K562 (cell line): ENCODE measurements around the gene C2orf81. TPM values are rescaled to one million over a fixed set of nuclear protein-coding genes. Genes with fewer than 3 reads are reported as not detected.

Source experiments
- BCLAF1 ChIP-seq, 2 experiments: fragments of 450-650 bp in 1 of 2; IDR thresholded peaks; 2 replicates each; pipeline ENCODE4 v1.6.1; 2011 to 2017; ENCODE audit warnings: low read depth in 2 of 2, antibody characterized with exemption in 1 of 2, borderline replicate concordance in 1 of 2, low read length in 1 of 2, mild to moderate bottlenecking in 1 of 2, mixed read lengths in 1 of 2; ENCODE audit not compliant: control insufficient read depth in 1 of 2
- CBX8 ChIP-seq: fragments of 200-600 bp; sonication (generic); IDR thresholded peaks from 2 replicates; pipeline ENCODE4 v1.6.1; 2012; ENCODE audit warnings: borderline replicate concordance, mixed run types, low read depth, mild to moderate bottlenecking, moderate library complexity, mixed read lengths, low read length, control low read depth, inconsistent platforms; ENCODE audit not compliant: poor library complexity, severe bottlenecking; ENCODE audit errors: extremely low read depth
- DMBX1 ChIP-seq: fragments of 250-450 bp; sonication (Bioruptor Pico); IDR thresholded peaks from 2 replicates; pipeline ENCODE4 v1.8.0; 2022; ENCODE audit warnings: inconsistent platforms, mild to moderate bottlenecking, moderate library complexity, borderline replicate concordance
- HDAC2 ChIP-seq: fragments of 450-650 bp; IDR thresholded peaks from 2 replicates; pipeline ENCODE4 v1.6.1; 2016; ENCODE audit warnings: mild to moderate bottlenecking
- HIVEP1 ChIP-seq: fragments of 250-450 bp; sonication (Bioruptor Pico); IDR thresholded peaks from 2 replicates; pipeline ENCODE4 v1.4.0; 2020; ENCODE audit warnings: mild to moderate bottlenecking
- HMGN3 ChIP-seq: IDR thresholded peaks from 2 replicates; pipeline ENCODE4 v1.6.1; 2011; ENCODE audit warnings: borderline replicate concordance, low read depth, mild to moderate bottlenecking, mixed read lengths, low read length; ENCODE audit not compliant: insufficient read length; ENCODE audit errors: extremely low read depth
- HNRNPL ChIP-seq: fragments of 200-400 bp; formaldehyde crosslinking; IDR thresholded peaks from 2 replicates; pipeline ENCODE4 v1.6.1; 2017; ENCODE audit warnings: low read depth, mild to moderate bottlenecking, low read length
- PPARD ChIP-seq: fragments of 250-450 bp; sonication (Bioruptor Pico); IDR thresholded peaks from 2 replicates; pipeline ENCODE4 v1.8.0; 2022; ENCODE audit warnings: inconsistent platforms, mild to moderate bottlenecking, moderate library complexity
- SNAPC5 ChIP-seq: fragments of 250-450 bp; sonication (Bioruptor Pico); IDR thresholded peaks from 2 replicates; pipeline ENCODE4 v1.8.0; 2021; ENCODE audit warnings: moderate library complexity, mild to moderate bottlenecking, inconsistent platforms
- THRAP3 ChIP-seq: fragments of 450-650 bp; IDR thresholded peaks from 2 replicates; pipeline ENCODE4 v1.6.1; 2016; ENCODE audit warnings: mild to moderate bottlenecking, inconsistent platforms, borderline replicate concordance
- ZC3H11A ChIP-seq: IDR thresholded peaks from 2 replicates; pipeline ENCODE4 v1.6.1; 2012; ENCODE audit warnings: low read depth, low read length, improper control_type of control experiment
- ZKSCAN3 ChIP-seq: fragments of 250-450 bp; sonication (Bioruptor Pico); IDR thresholded peaks from 2 replicates; pipeline ENCODE4 v1.4.0; 2020
- ZNF175 ChIP-seq: fragments of 200-800 bp; sonication (Bioruptor generic); IDR thresholded peaks from 2 replicates; pipeline ENCODE4 v1.6.1; 2016; ENCODE audit warnings: low read depth, mild to moderate bottlenecking, missing genetic modification characterization, missing compliant biosample characterization
- ZNF41 ChIP-seq: fragments of 250-450 bp; sonication (Bioruptor Pico); conservative IDR thresholded peaks from 2 replicates; pipeline ENCODE4 v1.4.0; 2020; ENCODE audit warnings: mild to moderate bottlenecking
- ZNF507 ChIP-seq: conservative IDR thresholded peaks from 2 replicates; pipeline ENCODE4 v1.6.1; 2017; ENCODE audit warnings: missing genetic modification characterization, missing compliant biosample characterization
- ZNF79 ChIP-seq: fragments of 250-450 bp; sonication (Bioruptor Pico); IDR thresholded peaks from 2 replicates; pipeline ENCODE4 v1.4.0; 2020; ENCODE audit warnings: low read depth, mild to moderate bottlenecking, moderate library complexity
- polyA plus RNA-seq, 8 experiments: library from polyadenylated mRNA; depleted of rRNA in 4 of 8; stranded (reverse) in 5 of 8; unstranded in 3 of 8; fragments of >200 nt; fragmentation: Nextera tagmentation in 2 of 8; fragmentation: Illumina TruSeq in 1 of 8; extraction: Ambion mirVana in 2 of 8; extraction: Trizol in 1 of 8; gene quantifications; 2 replicates each; pipeline versions ENCODE4 v1.2.1 to v1.2.3, GENCODE V29; 2011 to 2014; ENCODE audit warnings: inconsistent platforms in 1 of 8, missing spikeins in 1 of 8
- total RNA-seq, 7 experiments: library from RNA; depleted of rRNA in 6 of 7; stranded (reverse); fragments of >200 nt in 6 of 7; fragmentation: Illumina TruSeq in 2 of 7; extraction: Trizol in 2 of 7; gene quantifications; 2 replicates each; pipeline versions ENCODE4 v1.2.1 to v1.2.3, GENCODE V29; 2011 to 2021; ENCODE audit warnings: low replicate concordance in 1 of 7
- TF ChIP-seq, protein P1 (sequence below): sonication (generic); formaldehyde crosslinking; IDR thresholded peaks from 2 replicates; pipeline ENCODE4 v1.8.0; 2023; ENCODE audit warnings: missing genetic modification reagents, mild to moderate bottlenecking, borderline replicate concordance

The C2orf81 gene
- total and polyA plus RNA-seq, 9 of the 15 experiments (the other 6 are each of a cell fraction or from before 2014, with no cell fraction given) = 0.06 TPM; not detected in 8

- TF ChIP-seq, protein P1, sequence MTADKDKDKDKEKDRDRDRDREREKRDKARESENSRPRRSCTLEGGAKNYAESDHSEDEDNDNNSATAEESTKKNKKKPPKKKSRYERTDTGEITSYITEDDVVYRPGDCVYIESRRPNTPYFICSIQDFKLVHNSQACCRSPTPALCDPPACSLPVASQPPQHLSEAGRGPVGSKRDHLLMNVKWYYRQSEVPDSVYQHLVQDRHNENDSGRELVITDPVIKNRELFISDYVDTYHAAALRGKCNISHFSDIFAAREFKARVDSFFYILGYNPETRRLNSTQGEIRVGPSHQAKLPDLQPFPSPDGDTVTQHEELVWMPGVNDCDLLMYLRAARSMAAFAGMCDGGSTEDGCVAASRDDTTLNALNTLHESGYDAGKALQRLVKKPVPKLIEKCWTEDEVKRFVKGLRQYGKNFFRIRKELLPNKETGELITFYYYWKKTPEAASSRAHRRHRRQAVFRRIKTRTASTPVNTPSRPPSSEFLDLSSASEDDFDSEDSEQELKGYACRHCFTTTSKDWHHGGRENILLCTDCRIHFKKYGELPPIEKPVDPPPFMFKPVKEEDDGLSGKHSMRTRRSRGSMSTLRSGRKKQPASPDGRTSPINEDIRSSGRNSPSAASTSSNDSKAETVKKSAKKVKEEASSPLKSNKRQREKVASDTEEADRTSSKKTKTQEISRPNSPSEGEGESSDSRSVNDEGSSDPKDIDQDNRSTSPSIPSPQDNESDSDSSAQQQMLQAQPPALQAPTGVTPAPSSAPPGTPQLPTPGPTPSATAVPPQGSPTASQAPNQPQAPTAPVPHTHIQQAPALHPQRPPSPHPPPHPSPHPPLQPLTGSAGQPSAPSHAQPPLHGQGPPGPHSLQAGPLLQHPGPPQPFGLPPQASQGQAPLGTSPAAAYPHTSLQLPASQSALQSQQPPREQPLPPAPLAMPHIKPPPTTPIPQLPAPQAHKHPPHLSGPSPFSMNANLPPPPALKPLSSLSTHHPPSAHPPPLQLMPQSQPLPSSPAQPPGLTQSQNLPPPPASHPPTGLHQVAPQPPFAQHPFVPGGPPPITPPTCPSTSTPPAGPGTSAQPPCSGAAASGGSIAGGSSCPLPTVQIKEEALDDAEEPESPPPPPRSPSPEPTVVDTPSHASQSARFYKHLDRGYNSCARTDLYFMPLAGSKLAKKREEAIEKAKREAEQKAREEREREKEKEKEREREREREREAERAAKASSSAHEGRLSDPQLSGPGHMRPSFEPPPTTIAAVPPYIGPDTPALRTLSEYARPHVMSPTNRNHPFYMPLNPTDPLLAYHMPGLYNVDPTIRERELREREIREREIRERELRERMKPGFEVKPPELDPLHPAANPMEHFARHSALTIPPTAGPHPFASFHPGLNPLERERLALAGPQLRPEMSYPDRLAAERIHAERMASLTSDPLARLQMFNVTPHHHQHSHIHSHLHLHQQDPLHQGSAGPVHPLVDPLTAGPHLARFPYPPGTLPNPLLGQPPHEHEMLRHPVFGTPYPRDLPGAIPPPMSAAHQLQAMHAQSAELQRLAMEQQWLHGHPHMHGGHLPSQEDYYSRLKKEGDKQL (CRISPR knock-in tag) = no peak
- TF ChIP-seq THRAP3 (no peak), HNRNPL (no peak), BCLAF1 (IDR thresholded peaks at IDR 0.05; ENCODE audit: borderline replicate concordance in 1 of 2, control insufficient read depth in 1 of 2, low read depth in 2 of 2, low read length in 1 of 2) (peak in 1 of 2 experiments; percentile 98; a peak in 2 of 4 replicates), ZNF79 (CRISPR knock-in tag) (no peak), ZNF175 (CRISPR knock-in tag) (peak; percentile 30; the same call in 1 of the 2 replicates), ZKSCAN3 (CRISPR knock-in tag) (no peak), HIVEP1 (CRISPR knock-in tag) (peak; percentile 61; the same call in 1 of the 2 replicates), SNAPC5 (no peak), HDAC2 (peak; percentile 93), DMBX1 (peak; percentile 80; the same call in 1 of the 2 replicates), ZNF507 (tag) (no peak), PPARD (CRISPR knock-in tag) (no peak), ZC3H11A (peak; percentile 89), ZNF41 (CRISPR knock-in tag) (no peak), CBX8 (no peak), HMGN3 (no peak)
Observed at GRCh38 chr2:74454654-74455511, 33.5 kb upstream of the C2orf81 start, which contains the start of gene INO80B (continued).
